Parathyroid adenoma (tissue), 2 donors: ENCODE measurements around the gene NTN1.
"Not testable (repeated sequence)": the region's sequence is repeated elsewhere in the genome, so short reads cannot be mapped to it uniquely, and the experiment has no call there.

Experiments
- H2AFZ ChIP-seq: fragments of 300-600 bp; sonication (generic); one replicate; pipeline ENCODE4 v1.7.0; 2017; ENCODE audit warnings: antibody characterized with exemption, mild to moderate bottlenecking
- H3K27ac ChIP-seq: fragments of 300-600 bp; sonication (generic); one replicate; pipeline ENCODE4 v1.7.0; 2017
- H3K27me3 ChIP-seq: fragments of 300-600 bp; sonication (generic); one replicate; pipeline ENCODE4 v1.7.0; 2017; ENCODE audit warnings: low read length; ENCODE audit not compliant: control insufficient read depth, insufficient read depth
- H3K36me3 ChIP-seq: fragments of 300-600 bp; sonication (generic); one replicate; pipeline ENCODE4 v1.7.0; 2017; ENCODE audit warnings: low read length; ENCODE audit not compliant: control insufficient read depth, insufficient read depth
- H3K4me1 ChIP-seq: fragments of 300-600 bp; sonication (generic); one replicate; pipeline ENCODE4 v1.7.0; 2017; ENCODE audit warnings: control low read depth
- H3K4me2 ChIP-seq: fragments of 300-600 bp; sonication (generic); one replicate; pipeline ENCODE4 v1.7.0; 2017; ENCODE audit warnings: low read length
- H3K4me3 ChIP-seq: fragments of 300-600 bp; sonication (generic); one replicate; pipeline ENCODE4 v1.7.0; 2017; ENCODE audit warnings: low read depth, low read length
- H3K79me2 ChIP-seq: fragments of 300-600 bp; sonication (generic); one replicate; pipeline ENCODE4 v1.7.0; 2017; ENCODE audit warnings: control low read depth
- H3K9ac ChIP-seq: fragments of 300-600 bp; sonication (generic); one replicate; pipeline ENCODE4 v1.7.0; 2017; ENCODE audit warnings: mild to moderate bottlenecking
- H3K9me3 ChIP-seq: fragments of 300-600 bp; sonication (generic); one replicate; pipeline ENCODE4 v1.7.0; 2017; ENCODE audit warnings: low read length; ENCODE audit not compliant: control insufficient read depth
- TF ChIP-seq, protein P1 (sequence below): fragments of 300-600 bp; sonication (generic); IDR thresholded peaks from one replicate; pipeline ENCODE4 v1.7.0; 2017; ENCODE audit warnings: antibody characterized with exemption, mild to moderate bottlenecking
- donor health status: primary hyperparathyroidism.

Gene NTN1

DNA sequence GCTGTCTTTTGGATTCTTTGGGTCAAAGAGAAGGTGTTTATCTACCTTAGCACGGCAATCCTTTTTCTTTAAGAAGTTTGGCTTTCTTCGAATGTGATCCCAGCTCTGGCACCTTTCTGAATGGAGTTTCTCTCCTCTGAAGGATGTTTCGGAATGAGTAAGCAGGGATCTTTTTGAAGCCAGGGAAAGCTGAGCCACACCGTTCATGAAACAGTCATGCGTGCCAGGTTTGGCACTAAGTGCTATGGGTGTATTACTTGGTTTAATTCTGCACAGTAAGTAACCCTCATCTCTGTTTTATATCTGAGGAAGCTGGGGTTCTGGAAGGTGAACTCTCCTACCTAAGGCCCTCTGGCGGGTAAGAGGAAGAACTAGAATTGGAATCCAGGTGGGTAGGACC lies 234.5 kb downstream of the NTN1 start:
- no peak overlapping the region for H3K4me2 ChIP-seq
- H3K9ac ChIP-seq = no peak overlapping the region
- H2AFZ ChIP-seq = no peak overlapping the region
- H3K36me3 ChIP-seq = no peaks in the 10 kb centered on the region
- H3K27me3 ChIP-seq = no peaks in the 10 kb centered on the region
- no peak overlapping the region for H3K27ac ChIP-seq
- TF ChIP-seq, protein P1, sequence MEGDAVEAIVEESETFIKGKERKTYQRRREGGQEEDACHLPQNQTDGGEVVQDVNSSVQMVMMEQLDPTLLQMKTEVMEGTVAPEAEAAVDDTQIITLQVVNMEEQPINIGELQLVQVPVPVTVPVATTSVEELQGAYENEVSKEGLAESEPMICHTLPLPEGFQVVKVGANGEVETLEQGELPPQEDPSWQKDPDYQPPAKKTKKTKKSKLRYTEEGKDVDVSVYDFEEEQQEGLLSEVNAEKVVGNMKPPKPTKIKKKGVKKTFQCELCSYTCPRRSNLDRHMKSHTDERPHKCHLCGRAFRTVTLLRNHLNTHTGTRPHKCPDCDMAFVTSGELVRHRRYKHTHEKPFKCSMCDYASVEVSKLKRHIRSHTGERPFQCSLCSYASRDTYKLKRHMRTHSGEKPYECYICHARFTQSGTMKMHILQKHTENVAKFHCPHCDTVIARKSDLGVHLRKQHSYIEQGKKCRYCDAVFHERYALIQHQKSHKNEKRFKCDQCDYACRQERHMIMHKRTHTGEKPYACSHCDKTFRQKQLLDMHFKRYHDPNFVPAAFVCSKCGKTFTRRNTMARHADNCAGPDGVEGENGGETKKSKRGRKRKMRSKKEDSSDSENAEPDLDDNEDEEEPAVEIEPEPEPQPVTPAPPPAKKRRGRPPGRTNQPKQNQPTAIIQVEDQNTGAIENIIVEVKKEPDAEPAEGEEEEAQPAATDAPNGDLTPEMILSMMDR = no peak
- H3K9me3 ChIP-seq = no peaks in the 10 kb centered on the region
- no peaks in the 10 kb centered on the region for H3K79me2 ChIP-seq
- no peaks in the 10 kb centered on the region for H3K4me1 ChIP-seq
- H3K4me3 ChIP-seq = no peak overlapping the region

DNA sequence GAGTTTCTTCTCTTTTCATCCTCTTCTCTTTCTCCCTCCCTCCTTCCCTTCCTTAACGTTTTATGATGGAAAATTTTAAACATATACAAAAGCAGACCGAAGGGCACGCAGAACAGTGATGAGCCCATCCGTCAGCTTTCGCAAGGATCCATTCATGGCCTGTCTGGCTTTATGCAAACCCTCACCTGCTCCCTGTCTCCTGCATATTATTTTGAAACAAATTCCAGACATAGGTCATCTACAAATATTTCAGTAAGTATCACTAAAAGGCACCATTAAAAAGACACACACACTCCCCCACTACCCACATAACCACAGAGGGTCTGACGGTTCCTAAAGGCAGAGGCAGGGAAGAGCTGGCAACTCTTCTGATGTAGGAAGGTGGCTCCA lies 235.0 kb downstream of the NTN1 start:
- H3K36me3 ChIP-seq = no peaks in the 10 kb centered on the region
- H3K4me3 ChIP-seq = no peak overlapping the region
- no peak overlapping the region for H2AFZ ChIP-seq
- H3K79me2 ChIP-seq = no peaks in the 10 kb centered on the region
- no peaks in the 10 kb centered on the region for H3K27me3 ChIP-seq
- H3K9me3 ChIP-seq = no peaks in the 10 kb centered on the region
- no peak overlapping the region for H3K27ac ChIP-seq
- no peak overlapping the region for H3K9ac ChIP-seq
- H3K4me1 ChIP-seq = no peaks in the 10 kb centered on the region
- TF ChIP-seq, protein P1 = no peak
- no peak overlapping the region for H3K4me2 ChIP-seq

DNA sequence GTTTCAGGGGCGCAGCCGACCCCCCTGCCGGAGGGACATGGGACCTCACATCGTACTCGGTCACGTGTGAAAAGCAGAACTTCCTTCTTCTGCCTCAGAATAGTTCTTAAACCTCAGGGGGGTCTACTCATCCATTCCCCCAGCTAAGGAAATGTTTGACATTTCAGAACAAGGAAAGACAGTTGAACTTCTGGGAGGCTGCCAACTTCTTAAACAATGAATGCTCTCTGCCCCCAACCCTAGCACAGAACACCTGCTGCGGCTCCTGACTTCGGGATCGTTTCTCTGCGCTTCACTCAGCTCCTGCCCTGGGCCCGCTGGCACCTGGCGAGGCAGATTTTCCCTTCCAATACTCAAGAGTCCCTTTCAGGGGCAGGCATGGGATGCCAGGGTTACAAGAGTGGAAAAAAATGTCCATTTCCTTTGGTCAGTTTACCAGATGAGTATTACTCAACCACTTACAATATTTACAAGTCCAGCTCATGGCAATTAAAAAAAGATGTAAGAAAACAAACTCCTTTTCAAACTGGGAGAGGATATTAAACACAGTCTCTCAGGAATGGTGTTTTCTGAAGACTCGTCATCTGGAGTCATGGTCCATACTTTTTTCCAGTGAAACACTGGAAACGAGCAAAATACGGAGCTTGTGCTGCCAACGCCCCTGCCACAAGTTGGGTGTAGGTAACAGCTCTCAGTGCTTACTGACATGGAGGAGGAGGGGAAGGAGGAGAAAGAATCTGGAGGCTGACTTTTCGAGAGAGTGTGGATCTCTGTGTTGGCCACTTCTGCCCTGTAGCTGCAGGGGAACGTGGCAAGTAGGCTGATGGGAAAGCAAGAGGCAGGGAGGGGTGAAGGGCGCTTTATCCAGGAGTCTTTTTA lies 235.7 kb downstream of the NTN1 start:
- H3K9me3 ChIP-seq = no peaks in the 10 kb centered on the region
- no peak overlapping the region for H3K27ac ChIP-seq
- H3K79me2 ChIP-seq = no peaks in the 10 kb centered on the region
- H3K4me3 ChIP-seq = no peak overlapping the region
- H3K9ac ChIP-seq = no peak overlapping the region
- TF ChIP-seq, protein P1 = no peak
- H3K27me3 ChIP-seq = no peaks in the 10 kb centered on the region
- no peak overlapping the region for H3K4me2 ChIP-seq
- H3K36me3 ChIP-seq = no peaks in the 10 kb centered on the region
- H3K4me1 ChIP-seq = no peaks in the 10 kb centered on the region
- H2AFZ ChIP-seq = no peak overlapping the region

DNA sequence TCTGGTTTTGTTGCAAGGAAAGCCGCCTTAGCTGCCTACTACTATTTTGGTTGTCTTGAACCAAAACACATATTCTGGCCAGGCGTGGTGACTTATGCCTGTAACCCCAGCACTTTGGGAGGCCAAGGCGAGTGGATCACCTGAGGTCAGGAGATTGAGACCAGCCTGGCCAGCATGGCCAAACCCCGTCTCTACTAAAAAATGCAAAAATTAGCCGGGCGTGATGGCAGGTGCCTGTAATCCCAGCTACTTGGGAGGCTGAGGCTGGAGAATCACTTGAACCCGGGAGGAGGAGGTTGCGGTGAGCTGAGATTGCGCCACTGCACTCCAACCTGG lies 236.3 kb downstream of the NTN1 start:
- not testable (repeated sequence) for H3K4me1 ChIP-seq, H3K4me2 ChIP-seq, H3K79me2 ChIP-seq, H3K9me3 ChIP-seq, H3K4me3 ChIP-seq, H3K27ac ChIP-seq, H2AFZ ChIP-seq, H3K9ac ChIP-seq, H3K27me3 ChIP-seq, H3K36me3 ChIP-seq

DNA sequence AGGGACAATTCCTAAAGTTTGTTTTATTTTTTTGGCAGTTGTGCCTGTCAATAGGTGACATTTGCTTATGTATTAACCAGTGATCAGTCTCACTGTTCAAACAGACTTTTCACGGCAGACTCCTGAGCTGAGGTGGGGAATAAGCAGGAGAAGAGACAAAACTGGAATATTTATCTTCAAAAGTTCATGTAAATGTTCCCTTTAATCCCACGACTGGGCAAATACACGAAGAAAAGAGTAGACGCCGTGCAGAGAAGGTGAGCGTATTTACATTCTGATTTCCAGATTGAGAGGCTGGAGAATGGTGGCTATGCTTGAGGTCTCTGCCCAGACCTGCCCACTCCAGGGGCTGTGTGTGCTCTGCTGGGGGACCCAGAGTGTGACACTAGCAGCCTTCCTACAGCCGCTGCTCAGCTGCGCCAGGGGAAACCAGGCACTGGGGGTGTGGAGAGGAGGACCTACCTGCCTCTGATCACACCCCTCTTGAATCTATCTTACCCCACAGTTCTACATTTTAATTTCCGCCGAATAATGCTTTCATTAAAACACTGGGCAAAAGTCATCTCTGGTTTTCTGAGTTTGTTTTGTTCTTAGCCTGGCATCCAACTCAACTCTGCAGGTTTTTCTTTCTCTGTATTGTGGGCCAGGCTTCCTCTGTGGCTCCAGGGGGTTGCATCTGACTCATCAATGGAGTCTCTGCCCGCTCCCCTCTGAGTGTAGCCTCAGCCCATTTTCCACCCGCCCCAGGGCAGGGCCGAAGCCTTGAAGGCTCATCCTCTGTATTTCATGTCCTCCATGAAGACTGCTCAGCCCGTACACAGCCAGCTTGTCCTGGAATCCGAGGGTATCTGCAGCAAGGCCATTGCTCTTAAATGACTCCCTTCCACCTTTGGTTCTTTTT lies 237.1 kb downstream of the NTN1 start:
- no peaks in the 10 kb centered on the region for H3K27me3 ChIP-seq
- H3K9ac ChIP-seq = no peak overlapping the region
- no peak overlapping the region for H3K4me3 ChIP-seq
- H3K4me1 ChIP-seq = no peaks in the 10 kb centered on the region
- TF ChIP-seq, protein P1 = no peak
- H2AFZ ChIP-seq = no peak overlapping the region
- no peaks in the 10 kb centered on the region for H3K79me2 ChIP-seq
- H3K27ac ChIP-seq = no peak overlapping the region
- H3K4me2 ChIP-seq = no peak overlapping the region
- H3K36me3 ChIP-seq = no peaks in the 10 kb centered on the region
- no peaks in the 10 kb centered on the region for H3K9me3 ChIP-seq
